GM18505 (cell line): ENCODE data around the gene REXO4.

ENCODE experiments used
- ATAC-seq: cut with Tn5 transposase; IDR thresholded peaks from one replicate; pipeline ENCODE4 v1.9.1; 2021; ENCODE audit not compliant: unreplicated experiment
- POLR2A ChIP-seq: IDR thresholded peaks from 4 replicates; pipeline ENCODE4 v1.6.1; 2011; ENCODE audit warnings: borderline replicate concordance; ENCODE audit not compliant: insufficient read depth, insufficient read length; ENCODE audit errors: extremely low read depth

The REXO4 gene

GRCh38 chr9:133421615-133422542 lies 4.1 kb upstream of the REXO4 start, which contains the start of gene ADAMTS13:
TSS of gene ADAMTS13 (plus strand) at chr9:133422367. CDS start at chr9:133422444, 77 bp downstream.
- ATAC-seq: no peak
- TF ChIP-seq POLR2A: peak; percentile 48

- peak; percentile 52 for TF ChIP-seq POLR2A
- no peak for ATAC-seq
These were observed 2.6 kb upstream of the REXO4 start for GRCh38 chr9:133420392-133420827.

DNA sequence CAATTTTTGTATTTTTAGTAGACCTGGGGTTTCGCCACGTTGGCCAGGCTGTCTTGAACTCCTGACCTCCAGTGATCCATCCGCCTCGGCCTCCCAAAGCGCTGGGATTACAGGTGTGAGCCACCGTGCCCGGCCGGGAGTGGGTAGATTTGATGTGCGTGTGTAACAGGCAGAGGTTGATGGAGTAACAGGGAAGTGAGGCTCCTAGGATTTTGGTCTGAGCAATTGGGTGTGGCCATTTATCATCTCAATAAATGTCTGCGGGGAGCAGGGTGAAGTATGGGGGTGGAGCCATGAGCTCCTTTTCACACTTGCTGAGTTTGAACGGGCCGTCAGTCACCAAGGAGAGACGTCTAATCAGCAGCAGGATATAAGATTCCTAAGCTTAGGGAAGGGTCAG lies 1.2 kb upstream of the REXO4 start:
- no peak for ATAC-seq
- no peak for TF ChIP-seq POLR2A

DNA sequence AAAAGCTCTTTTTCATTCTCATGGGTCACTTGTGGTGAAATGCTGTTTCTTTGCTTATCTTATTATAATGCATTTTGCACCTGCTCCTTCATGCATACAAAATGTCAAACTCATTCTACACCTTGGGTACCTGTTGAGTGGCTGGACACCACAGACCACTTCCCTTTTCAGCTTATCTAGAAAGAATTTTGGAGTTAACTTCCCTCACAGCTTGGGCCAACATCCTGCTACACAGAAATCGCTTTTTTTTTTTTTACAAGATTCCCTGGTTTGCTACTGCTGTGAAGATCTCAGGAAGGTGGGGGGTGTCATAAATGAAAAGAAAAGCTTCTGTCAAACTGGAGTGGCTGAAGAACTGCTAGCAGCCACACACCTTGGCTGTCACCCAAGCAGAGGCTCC lies 2.6 kb downstream of the REXO4 start:
- no peak for ATAC-seq
- no peak for TF ChIP-seq POLR2A

GRCh38 chr9:133408042-133408441 lies 9.8 kb downstream of the REXO4 start:
- ATAC-seq: no peak
- no peak for TF ChIP-seq POLR2A

DNA sequence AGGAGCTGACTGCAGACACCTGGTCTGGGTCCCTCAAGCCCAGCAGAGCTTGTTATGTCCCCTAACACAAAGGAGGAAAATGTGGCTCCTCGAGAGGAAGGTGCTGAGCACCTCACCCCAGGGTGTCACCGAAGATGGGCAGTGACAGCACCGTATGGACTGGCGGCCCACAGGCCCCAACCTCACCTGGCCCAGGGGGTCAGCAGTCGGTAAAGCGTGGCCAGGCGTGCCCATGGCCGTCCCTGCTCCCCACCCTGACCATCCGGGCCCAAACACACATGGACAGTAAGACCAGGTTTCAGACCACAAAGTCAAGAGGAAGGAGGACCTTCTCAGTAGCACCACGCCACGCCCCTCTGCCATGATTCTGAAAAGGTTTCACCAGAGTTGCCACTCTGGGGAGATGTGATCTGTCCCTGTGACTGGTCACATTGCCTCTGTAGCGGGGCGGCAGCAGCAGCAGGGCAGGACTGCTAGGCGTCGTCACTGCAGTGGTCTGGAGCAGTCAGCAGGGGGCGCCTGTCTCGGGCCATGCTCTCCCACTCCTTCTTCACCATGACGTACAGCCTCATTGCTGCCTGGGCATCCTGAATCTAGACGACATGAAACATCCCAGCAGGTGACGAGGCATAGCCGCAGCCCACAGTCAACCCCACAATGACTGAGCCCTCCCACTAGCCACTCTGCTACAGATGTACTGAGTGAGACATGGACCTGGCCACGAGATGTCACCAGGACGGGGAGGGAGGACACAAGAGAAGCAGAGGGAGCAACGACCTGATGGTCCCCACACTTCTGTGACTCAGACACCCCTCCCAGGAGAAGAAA lies 11.1 kb downstream of the REXO4 start:
- TF ChIP-seq POLR2A: no peak
- ATAC-seq: peak; percentile 58

DNA sequence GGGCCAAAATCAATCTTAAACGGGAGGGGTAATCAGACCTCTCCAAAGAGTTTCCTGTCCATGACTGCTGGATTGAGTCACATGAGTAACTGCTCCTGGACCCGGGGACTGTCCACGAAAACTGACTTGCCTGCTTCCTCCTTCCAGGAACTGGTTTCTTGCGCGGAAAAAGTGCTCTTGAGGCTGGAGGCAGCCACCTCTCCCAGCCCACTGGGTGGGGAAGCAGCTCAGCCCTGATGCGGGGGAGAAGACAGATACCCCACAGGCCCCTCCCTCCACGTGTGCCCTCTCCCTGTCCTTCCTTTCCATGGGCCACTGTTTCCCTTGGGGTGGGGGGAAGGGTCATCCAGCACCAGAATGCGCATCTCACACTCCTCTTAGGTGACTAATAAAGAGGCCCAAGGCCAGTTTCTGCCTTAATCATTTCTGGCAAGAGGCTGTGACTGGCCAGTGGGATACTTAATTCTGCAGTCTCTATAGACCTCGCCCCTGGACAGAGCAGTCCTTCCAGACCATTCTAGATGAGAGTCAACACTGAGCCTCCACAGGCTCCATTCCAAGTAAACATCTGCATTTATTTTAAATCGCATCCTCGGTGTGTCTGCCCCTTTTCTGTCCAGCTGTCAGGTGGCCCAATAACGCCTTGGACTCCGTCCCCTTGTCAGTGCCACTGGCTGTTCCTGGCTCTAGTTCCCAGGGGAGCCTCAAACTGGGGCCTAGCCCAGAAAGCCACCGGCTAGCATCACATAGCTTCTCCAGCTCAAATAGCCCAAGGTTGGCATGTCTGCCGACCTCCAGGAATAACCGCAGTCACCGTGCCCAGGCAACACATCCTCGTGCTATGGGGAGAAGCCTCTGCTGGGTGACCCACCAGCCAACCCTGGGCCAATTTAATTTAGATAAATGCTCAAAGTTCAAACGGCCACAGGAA lies 12.0 kb downstream of the REXO4 start:
- TF ChIP-seq POLR2A: no peak
- no peak for ATAC-seq

- no peak for ATAC-seq
These were observed 13.3 kb downstream of the REXO4 start for GRCh38 chr9:133404454-133405002.

GRCh38 chr9:133403766-133404453 lies 13.9 kb downstream of the REXO4 start:
- ATAC-seq: no peak
- TF ChIP-seq POLR2A: no peak

More at GRCh38 chr9:133404454-133405002, 13.3 kb downstream of the REXO4 start:
- TF ChIP-seq POLR2A: peak; percentile 7

DNA sequence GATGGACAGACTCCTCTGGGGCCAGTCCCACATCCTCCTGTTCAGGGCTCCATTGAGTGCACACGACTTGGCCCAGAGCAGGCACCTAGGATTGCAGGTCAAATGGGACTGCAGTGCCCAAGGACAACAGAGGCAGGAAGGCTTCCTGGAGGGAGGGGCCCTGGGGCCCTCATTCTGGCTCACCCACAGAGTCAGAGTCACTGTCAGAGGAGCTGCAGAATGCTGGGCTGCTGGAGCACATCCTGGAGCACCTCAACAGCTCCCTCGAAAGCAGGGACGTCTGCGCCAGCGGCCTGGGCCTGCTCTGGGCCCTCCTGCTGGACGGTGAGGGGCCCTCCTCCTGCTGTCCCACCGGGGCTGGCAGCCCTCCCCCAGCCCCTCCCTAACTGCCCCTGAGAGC lies 15.1 kb downstream of the REXO4 start:
- ATAC-seq: no peak
- TF ChIP-seq POLR2A: no peak

DNA sequence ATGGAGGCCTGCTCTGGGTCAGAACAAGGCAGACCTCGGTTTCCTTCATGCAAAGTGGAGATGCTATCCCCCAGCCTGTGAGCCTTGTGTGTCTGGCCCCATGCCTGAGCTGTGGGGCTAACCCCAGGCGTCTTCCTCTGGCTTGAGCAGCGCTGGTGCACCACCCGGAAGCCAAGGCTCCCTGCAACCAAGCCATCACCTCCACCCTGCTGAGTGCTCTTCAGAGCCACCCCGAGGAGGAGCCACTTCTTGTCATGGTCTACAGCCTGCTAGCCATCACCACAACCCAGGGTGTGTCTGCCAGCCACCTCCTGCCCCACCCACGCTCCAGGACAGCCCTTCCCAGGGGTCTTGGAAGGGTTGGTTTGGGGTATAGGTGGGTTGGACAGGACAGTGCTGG lies 16.2 kb downstream of the REXO4 start:
- TF ChIP-seq POLR2A: no peak
- ATAC-seq: no peak

DNA sequence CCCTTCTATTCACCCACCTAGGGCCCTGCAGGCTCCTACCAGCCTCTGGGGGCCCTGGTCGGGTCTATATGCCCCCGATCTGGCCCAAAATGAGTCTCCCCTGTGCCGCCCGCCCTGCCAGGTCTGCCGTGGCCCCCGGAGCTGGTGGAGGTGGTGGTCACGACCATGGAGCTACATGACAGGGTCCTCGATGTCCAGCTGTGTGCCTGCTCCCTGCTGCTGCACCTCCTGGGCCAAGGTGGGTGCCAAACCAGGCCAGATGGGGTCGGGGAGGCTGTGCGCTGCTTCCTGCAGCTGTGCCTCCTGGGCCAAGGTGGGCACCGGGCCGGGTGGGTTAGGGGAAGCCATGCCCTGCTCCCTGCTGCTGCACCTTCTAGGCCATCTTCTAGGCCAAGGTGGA lies 17.5 kb downstream of the REXO4 start:
- no peak for ATAC-seq
- TF ChIP-seq POLR2A: no peak
